HG02642 (cell line): ENCODE measurements around the gene WEE2.

Experiments
- ATAC-seq: cut with Tn5 transposase; IDR thresholded peaks from one replicate; pipeline ENCODE4 v1.9.1; 2021; ENCODE audit warnings: mild to moderate bottlenecking; ENCODE audit not compliant: unreplicated experiment, poor library complexity

The WEE2 gene

GRCh38 chr7:141708351-141708750 lies at the start of gene WEE2:
TSS of gene WEE2 (plus strand) at chr7:141708353. CDS start at chr7:141708759, 406 bp downstream.
- no peak for ATAC-seq

- ATAC-seq: no peak
Observed at GRCh38 chr7:141659501-141659900, 48.7 kb upstream of the WEE2 start.

GRCh38 chr7:141660259-141660658 lies 47.9 kb upstream of the WEE2 start:
- no peak for ATAC-seq

- no peak for ATAC-seq
Observed at GRCh38 chr7:141663081-141663849, 44.9 kb upstream of the WEE2 start.

- no peak for ATAC-seq
Observed at GRCh38 chr7:141664450-141664849, 43.7 kb upstream of the WEE2 start.

- ATAC-seq: no peak
Observed at GRCh38 chr7:141665208-141666035, 42.7 kb upstream of the WEE2 start.

GRCh38 chr7:141666071-141666470 lies 42.1 kb upstream of the WEE2 start:
- ATAC-seq: no peak

- no peak for ATAC-seq
Observed at GRCh38 chr7:141668853-141669252, 39.3 kb upstream of the WEE2 start.

GRCh38 chr7:141671705-141672496 lies 36.3 kb upstream of the WEE2 start:
- no peak for ATAC-seq

GRCh38 chr7:141673346-141673745 lies 34.8 kb upstream of the WEE2 start:
- ATAC-seq: no peak

- ATAC-seq: no peak
Observed at GRCh38 chr7:141674171-141674671, 33.9 kb upstream of the WEE2 start.

- no peak for ATAC-seq
Observed at GRCh38 chr7:141674702-141675101, 33.5 kb upstream of the WEE2 start.

- no peak for ATAC-seq
Observed at GRCh38 chr7:141675436-141676215, 32.5 kb upstream of the WEE2 start.

GRCh38 chr7:141676618-141677017 lies 31.5 kb upstream of the WEE2 start:
- ATAC-seq: no peak

GRCh38 chr7:141679014-141679413 lies 29.1 kb upstream of the WEE2 start:
- peak; percentile 50 for ATAC-seq

GRCh38 chr7:141685285-141686023 lies 22.7 kb upstream of the WEE2 start:
- ATAC-seq: no peak

GRCh38 chr7:141686074-141686473 lies 22.1 kb upstream of the WEE2 start:
- ATAC-seq: no peak

- no peak for ATAC-seq
Observed at GRCh38 chr7:141686670-141687069, 21.5 kb upstream of the WEE2 start.

GRCh38 chr7:141688043-141688442 lies 20.1 kb upstream of the WEE2 start:
- no peak for ATAC-seq
